Measurements from ENCODE around the gene DSCAM.

DSCAM gene

DNA sequence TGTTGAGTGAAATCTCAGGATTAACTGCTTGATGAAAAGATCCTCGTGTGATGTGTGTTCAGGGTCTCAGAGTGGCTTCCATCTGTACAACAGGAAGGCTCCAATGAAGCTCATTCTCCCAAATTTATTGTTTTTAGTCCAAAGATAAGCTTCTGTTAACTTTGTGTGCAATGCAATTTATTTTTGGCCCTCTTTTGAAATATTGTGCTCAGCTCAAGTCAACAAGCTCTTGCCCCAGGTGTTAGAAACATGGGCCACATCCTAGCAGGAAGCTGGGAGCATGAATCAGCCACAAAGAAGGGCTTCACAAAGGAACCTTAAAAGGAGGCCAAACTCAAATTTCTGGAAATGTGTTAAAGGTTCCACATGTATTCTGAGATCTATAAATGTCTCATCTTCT, 844.0 kb downstream of the DSCAM start:
- no peak for TF ChIP-seq EZH2 (IDR thresholded peaks at IDR 0.05; ENCODE audit: borderline replicate concordance, low read length)
- TF ChIP-seq, protein P1, sequence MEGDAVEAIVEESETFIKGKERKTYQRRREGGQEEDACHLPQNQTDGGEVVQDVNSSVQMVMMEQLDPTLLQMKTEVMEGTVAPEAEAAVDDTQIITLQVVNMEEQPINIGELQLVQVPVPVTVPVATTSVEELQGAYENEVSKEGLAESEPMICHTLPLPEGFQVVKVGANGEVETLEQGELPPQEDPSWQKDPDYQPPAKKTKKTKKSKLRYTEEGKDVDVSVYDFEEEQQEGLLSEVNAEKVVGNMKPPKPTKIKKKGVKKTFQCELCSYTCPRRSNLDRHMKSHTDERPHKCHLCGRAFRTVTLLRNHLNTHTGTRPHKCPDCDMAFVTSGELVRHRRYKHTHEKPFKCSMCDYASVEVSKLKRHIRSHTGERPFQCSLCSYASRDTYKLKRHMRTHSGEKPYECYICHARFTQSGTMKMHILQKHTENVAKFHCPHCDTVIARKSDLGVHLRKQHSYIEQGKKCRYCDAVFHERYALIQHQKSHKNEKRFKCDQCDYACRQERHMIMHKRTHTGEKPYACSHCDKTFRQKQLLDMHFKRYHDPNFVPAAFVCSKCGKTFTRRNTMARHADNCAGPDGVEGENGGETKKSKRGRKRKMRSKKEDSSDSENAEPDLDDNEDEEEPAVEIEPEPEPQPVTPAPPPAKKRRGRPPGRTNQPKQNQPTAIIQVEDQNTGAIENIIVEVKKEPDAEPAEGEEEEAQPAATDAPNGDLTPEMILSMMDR (IDR thresholded peaks at IDR 0.05; ENCODE audit: low read length): no peak
- no peaks in the 10 kb centered on the region for H3K4me1 ChIP-seq (ENCODE audit: insufficient read depth, low read length, severe bottlenecking)
- H3K9me2 ChIP-seq (ENCODE audit: low read depth, low read length): no peaks in the 10 kb centered on the region
- no peak overlapping the region for H2AFZ ChIP-seq (ENCODE audit: low read length)
- no peaks in the 10 kb centered on the region; the same call in 1 of the 2 replicates for H3K27me3 ChIP-seq (ENCODE audit: insufficient read depth, low read length)
- no peaks in the 10 kb centered on the region for H3F3A ChIP-seq (ENCODE audit: insufficient read depth, low read length)
- no peak overlapping the region for H3K4me2 ChIP-seq (ENCODE audit: low read length)
- no peaks in the 10 kb centered on the region for H4K20me1 ChIP-seq (ENCODE audit: insufficient read depth, low read length)
- H3K9me3 ChIP-seq (ENCODE audit: low read length): no peaks in the 10 kb centered on the region
- no peak overlapping the region for H3K27ac ChIP-seq (ENCODE audit: low read depth, low read length, poor library complexity, severe bottlenecking)
- no peak overlapping the region for H3K4me3 ChIP-seq (ENCODE audit: low read depth, low read length, poor library complexity, severe bottlenecking)
- no peak overlapping the region for H3K9ac ChIP-seq (ENCODE audit: low read length)
- no peaks in the 10 kb centered on the region for H3K36me3 ChIP-seq (ENCODE audit: insufficient read depth, low read length)
- no peaks in the 10 kb centered on the region for H3K79me2 ChIP-seq (ENCODE audit: insufficient read depth, low read length)

DNA sequence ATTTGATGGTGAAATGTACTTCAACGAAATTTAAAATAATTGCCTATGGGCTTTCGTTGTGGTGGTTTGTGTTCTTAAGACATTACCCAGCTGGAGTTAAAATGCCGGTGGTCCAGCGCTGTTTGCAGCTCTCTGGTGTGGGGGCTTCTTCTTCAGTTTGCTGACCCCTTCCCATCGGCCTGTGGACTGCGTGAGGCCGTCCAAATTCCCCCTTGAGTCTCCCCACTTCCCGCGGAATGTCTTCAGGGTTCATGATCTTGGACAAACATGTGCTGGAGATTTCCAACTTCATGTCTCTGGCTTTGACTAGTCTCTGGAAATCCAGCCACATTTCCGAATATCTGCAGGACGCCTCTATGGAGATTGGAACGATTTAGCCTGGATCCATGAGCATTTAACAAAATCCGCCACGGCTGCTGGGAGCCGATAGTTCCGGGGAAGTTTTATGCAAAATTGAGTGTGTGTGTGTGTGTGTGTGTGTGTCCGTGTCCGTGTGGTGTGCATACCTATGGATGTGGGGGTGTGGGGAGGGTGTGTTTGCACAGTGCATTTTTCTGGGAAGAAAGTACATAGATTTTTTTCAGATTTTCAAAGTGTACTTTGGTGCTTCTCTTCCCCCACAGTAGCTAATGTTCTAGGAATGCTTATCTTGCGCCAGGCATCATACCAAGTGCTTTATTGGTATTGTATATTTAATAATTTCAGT, 862.5 kb downstream of the DSCAM start:
- Histone ChIP-seq H3F3A (ENCODE audit: insufficient read depth, low read length) (no peaks in the 10 kb centered on the region), H3K4me3 (ENCODE audit: low read depth, low read length, poor library complexity, severe bottlenecking) (no peak overlapping the region), H4K20me1 (ENCODE audit: insufficient read depth, low read length) (no peaks in the 10 kb centered on the region), H3K4me2 (ENCODE audit: low read length) (no peak overlapping the region), H2AFZ (ENCODE audit: low read length) (no peak overlapping the region), H3K79me2 (ENCODE audit: insufficient read depth, low read length) (no peaks in the 10 kb centered on the region), H3K36me3 (ENCODE audit: insufficient read depth, low read length) (no peaks in the 10 kb centered on the region), H3K27ac (ENCODE audit: low read depth, low read length, poor library complexity, severe bottlenecking) (no peak overlapping the region), H3K9me2 (ENCODE audit: low read depth, low read length) (no peaks in the 10 kb centered on the region), H3K9me3 (ENCODE audit: low read length) (no peaks in the 10 kb centered on the region), H3K27me3 (ENCODE audit: insufficient read depth, low read length) (no peaks in the 10 kb centered on the region), H3K4me1 (ENCODE audit: insufficient read depth, low read length, severe bottlenecking) (no peaks in the 10 kb centered on the region), H3K9ac (ENCODE audit: low read length) (no peak overlapping the region)
- TF ChIP-seq, protein P1 (IDR thresholded peaks at IDR 0.05; ENCODE audit: low read length): no peak
- no peak for TF ChIP-seq EZH2 (IDR thresholded peaks at IDR 0.05; ENCODE audit: borderline replicate concordance, low read length)

DNA sequence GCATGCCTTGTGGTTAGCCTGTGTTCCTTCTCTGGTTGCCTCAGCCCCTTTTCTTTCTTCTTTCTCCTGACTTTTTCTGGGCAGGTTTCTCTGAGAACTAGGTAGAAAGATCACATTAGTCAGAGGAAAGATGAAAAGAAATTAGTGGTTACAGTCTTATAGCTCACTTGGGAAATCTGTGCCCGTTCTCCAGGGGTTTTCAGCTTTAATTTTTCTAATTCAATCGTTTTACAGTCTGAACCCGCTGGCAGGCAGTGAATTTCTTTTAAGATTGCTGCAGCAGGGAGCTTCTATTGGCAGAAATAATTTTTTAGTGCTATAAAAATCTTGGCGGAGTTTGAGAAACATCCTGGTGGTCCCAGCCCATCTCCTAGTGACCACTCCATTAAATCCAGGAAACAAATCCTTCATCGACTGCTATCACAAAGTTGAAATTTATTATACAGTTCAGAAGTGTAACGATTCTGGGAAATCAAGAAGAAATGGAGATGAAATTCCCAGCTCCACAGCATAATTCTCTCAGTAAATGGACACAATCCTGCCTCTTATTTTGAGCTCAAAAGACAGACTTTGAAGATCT, 866.6 kb downstream of the DSCAM start:
- H4K20me1 ChIP-seq (ENCODE audit: insufficient read depth, low read length): no peaks in the 10 kb centered on the region
- no peaks in the 10 kb centered on the region for H3K79me2 ChIP-seq (ENCODE audit: insufficient read depth, low read length)
- no peak overlapping the region for H2AFZ ChIP-seq (ENCODE audit: low read length)
- no peak overlapping the region for H3K4me2 ChIP-seq (ENCODE audit: low read length)
- H3K9ac ChIP-seq (ENCODE audit: low read length): no peak overlapping the region
- H3K27ac ChIP-seq (ENCODE audit: low read depth, low read length, poor library complexity, severe bottlenecking): no peak overlapping the region
- TF ChIP-seq EZH2 (IDR thresholded peaks at IDR 0.05; ENCODE audit: borderline replicate concordance, low read length): no peak
- TF ChIP-seq, protein P1 (IDR thresholded peaks at IDR 0.05; ENCODE audit: low read length): no peak
- no peaks in the 10 kb centered on the region for H3F3A ChIP-seq (ENCODE audit: insufficient read depth, low read length)
- H3K27me3 ChIP-seq (ENCODE audit: insufficient read depth, low read length): no peaks in the 10 kb centered on the region
- H3K4me3 ChIP-seq (ENCODE audit: low read depth, low read length, poor library complexity, severe bottlenecking): no peak overlapping the region
- no peaks in the 10 kb centered on the region for H3K4me1 ChIP-seq (ENCODE audit: insufficient read depth, low read length, severe bottlenecking)
- H3K9me2 ChIP-seq (ENCODE audit: low read depth, low read length): no peaks in the 10 kb centered on the region
- no peaks in the 10 kb centered on the region for H3K9me3 ChIP-seq (ENCODE audit: low read length)
- no peaks in the 10 kb centered on the region for H3K36me3 ChIP-seq (ENCODE audit: insufficient read depth, low read length)

Data from OCI-LY1 (cell line).